Ectodermal cell (in vitro differentiated cells): ENCODE measurements around the gene VAMP5.

Experiments
- H3K27ac ChIP-seq: 2 replicates; pipeline ENCODE4 v1.7.0; 2013; ENCODE audit warnings: mild to moderate bottlenecking, low read depth, low read length; ENCODE audit not compliant: insufficient read depth, poor library complexity, severe bottlenecking
- H3K27me3 ChIP-seq: 2 replicates; pipeline ENCODE4 v1.7.0; 2013; ENCODE audit warnings: mild to moderate bottlenecking, low read length; ENCODE audit not compliant: insufficient read depth, control insufficient read depth, poor library complexity, severe bottlenecking
- H3K36me3 ChIP-seq: one replicate; pipeline ENCODE4 v1.7.0; 2013; ENCODE audit warnings: low read length; ENCODE audit not compliant: control insufficient read depth, insufficient read depth
- H3K4me1 ChIP-seq: one replicate; pipeline ENCODE4 v1.7.0; 2013; ENCODE audit warnings: low read length; ENCODE audit not compliant: control insufficient read depth, insufficient read depth
- H3K4me3 ChIP-seq: 2 replicates; pipeline ENCODE4 v1.7.0; 2013; ENCODE audit warnings: low read depth, low read length, control low read depth; ENCODE audit not compliant: insufficient read depth
- H3K9me3 ChIP-seq: 2 replicates; pipeline ENCODE4 v1.7.0; 2013; ENCODE audit warnings: mild to moderate bottlenecking, low read length, moderate library complexity; ENCODE audit not compliant: control insufficient read depth
- WGBS, 2 experiments: methylation state at CpG; one replicate each; pipeline ENCODE4 v1.1.7; 2013; ENCODE audit warnings: missing lambda C conversion rate in 2 of 2; 5-methylcytosine and 5-hydroxymethylcytosine counted together

Gene VAMP5

GRCh38 chr2:85631316-85631715, 47.1 kb downstream of the VAMP5 start:
- no peaks in the 10 kb centered on the region for H3K27me3 ChIP-seq
- no peak overlapping the region for H3K27ac ChIP-seq
- peaks cover 56% of the 10 kb centered on the region for H3K36me3 ChIP-seq
- WGBS, 2 experiments = 91 to 93% methylated on average over 2 to 3 of the region's 3 CpGs
- no peaks in the 10 kb centered on the region for H3K9me3 ChIP-seq
- no peak overlapping the region for H3K4me3 ChIP-seq
- no peaks in the 10 kb centered on the region for H3K4me1 ChIP-seq

- WGBS, 2 experiments = 84 to 94% methylated on average over 8 of the region's 8 CpGs
- H3K27ac ChIP-seq = no peak overlapping the region
- H3K9me3 ChIP-seq = no peaks in the 10 kb centered on the region
- H3K27me3 ChIP-seq = no peaks in the 10 kb centered on the region
- no peaks in the 10 kb centered on the region for H3K4me1 ChIP-seq
- peaks cover 52% of the 10 kb centered on the region for H3K36me3 ChIP-seq
- H3K4me3 ChIP-seq = no peak overlapping the region
Measured at GRCh38 chr2:85635011-85635410, 50.8 kb downstream of the VAMP5 start.

GRCh38 chr2:85635636-85636035, 51.4 kb downstream of the VAMP5 start:
- Histone ChIP-seq H3K9me3 (no peaks in the 10 kb centered on the region), H3K4me3 (no peak overlapping the region), H3K27me3 (no peaks in the 10 kb centered on the region), H3K4me1 (no peaks in the 10 kb centered on the region), H3K27ac (no peak overlapping the region), H3K36me3 (peaks cover 51% of the 10 kb centered on the region)
- WGBS, 2 experiments = 96 to 98% methylated on average over 4 of the region's 4 CpGs

GRCh38 chr2:85642725-85643124, 58.5 kb downstream of the VAMP5 start:
- no peaks in the 10 kb centered on the region for H3K27me3 ChIP-seq
- no peaks in the 10 kb centered on the region for H3K4me1 ChIP-seq
- WGBS, 2 experiments = 99 to 100% methylated on average over 3 of the region's 3 CpGs
- H3K27ac ChIP-seq = no peak overlapping the region
- H3K36me3 ChIP-seq = peaks cover 70% of the 10 kb centered on the region
- no peaks in the 10 kb centered on the region for H3K9me3 ChIP-seq
- no peak overlapping the region for H3K4me3 ChIP-seq
